Osteocyte (in vitro differentiated cells): Measurements from ENCODE around the gene TBCK. TPM values are rescaled to one million over a fixed set of nuclear protein-coding genes. Genes with fewer than 3 reads are reported as not detected.

Source experiments
- DNase-seq: peaks from one replicate; pipeline ENCODE4 v3.0.0; 2021; ENCODE audit warnings: mixed read lengths; ENCODE audit not compliant: unreplicated experiment; ENCODE audit errors: extremely low spot score
- H3K27ac Mint-ChIP-seq: one replicate; pipeline ENCODE4 v1.8.0; 2021; ENCODE audit warnings: mild to moderate bottlenecking, mixed read lengths; ENCODE audit not compliant: unreplicated experiment
- H3K27me3 Mint-ChIP-seq: one replicate; pipeline ENCODE4 v1.8.0; 2021; ENCODE audit warnings: mixed read lengths; ENCODE audit not compliant: unreplicated experiment
- H3K36me3 Mint-ChIP-seq: one replicate; pipeline ENCODE4 v1.8.0; 2021; ENCODE audit warnings: mixed read lengths; ENCODE audit not compliant: unreplicated experiment
- H3K4me1 Mint-ChIP-seq: one replicate; pipeline ENCODE4 v1.8.0; 2021; ENCODE audit warnings: mixed read lengths; ENCODE audit not compliant: unreplicated experiment
- H3K4me3 Mint-ChIP-seq: one replicate; pipeline ENCODE4 v1.8.0; 2021; ENCODE audit warnings: mild to moderate bottlenecking, moderate library complexity, mixed read lengths; ENCODE audit not compliant: unreplicated experiment
- H3K9me3 Mint-ChIP-seq: one replicate; pipeline ENCODE4 v1.8.0; 2021; ENCODE audit warnings: mixed read lengths; ENCODE audit not compliant: unreplicated experiment
- CTCF ChIP-seq: fragments of 200-600 bp; sonication (generic); IDR thresholded peaks from 2 replicates; pipeline ENCODE4 v1.5.0; 2021; ENCODE audit warnings: antibody characterized with exemption, mild to moderate bottlenecking, moderate library complexity
- total RNA-seq: library from RNA; stranded (reverse); gene quantifications from 2 replicates; pipeline ENCODE4 v1.2.1, GENCODE V29; 2021

Gene TBCK
- total RNA-seq, 1 donor from 2014 or later = 49.9 TPM

- H3K4me1 Mint-ChIP-seq = peaks cover 12% of the 10 kb centered on the region
- no peak for TF ChIP-seq CTCF
- H3K4me3 Mint-ChIP-seq = no peak overlapping the region
- H3K36me3 Mint-ChIP-seq = peaks cover 22% of the 10 kb centered on the region
- no peaks in the 10 kb centered on the region for H3K27me3 Mint-ChIP-seq
- DNase-seq = no peak
- H3K9me3 Mint-ChIP-seq = no peaks in the 10 kb centered on the region
- H3K27ac Mint-ChIP-seq = peak overlapping the region; percentile 16
These were observed 14.0 kb downstream of the TBCK start for GRCh38 chr4:106302062-106302438.

GRCh38 chr4:106301393-106302061, 14.5 kb downstream of the TBCK start:
- H3K4me3 Mint-ChIP-seq = no peak overlapping the region
- no peak for TF ChIP-seq CTCF

GRCh38 chr4:106299977-106300376, 16.0 kb downstream of the TBCK start:
- H3K27me3 Mint-ChIP-seq = no peaks in the 10 kb centered on the region

More at GRCh38 chr4:106301393-106302061, 14.5 kb downstream of the TBCK start:
- no peaks in the 10 kb centered on the region for H3K9me3 Mint-ChIP-seq
- peaks cover 12% of the 10 kb centered on the region for H3K4me1 Mint-ChIP-seq
- H3K27ac Mint-ChIP-seq = peak overlapping the region; percentile 9
- H3K27me3 Mint-ChIP-seq = no peaks in the 10 kb centered on the region
- no peak for DNase-seq
- H3K36me3 Mint-ChIP-seq = peaks cover 20% of the 10 kb centered on the region

GRCh38 chr4:106297245-106298035, 18.6 kb downstream of the TBCK start:
- no peak overlapping the region for H3K4me3 Mint-ChIP-seq
- TF ChIP-seq CTCF = no peak
- no peaks in the 10 kb centered on the region for H3K9me3 Mint-ChIP-seq
- H3K27me3 Mint-ChIP-seq = no peaks in the 10 kb centered on the region
- peaks cover 34% of the 10 kb centered on the region for H3K36me3 Mint-ChIP-seq
- no peak for DNase-seq
- H3K4me1 Mint-ChIP-seq = peaks cover 12% of the 10 kb centered on the region
- no peak overlapping the region for H3K27ac Mint-ChIP-seq

More at GRCh38 chr4:106299977-106300376, 16.0 kb downstream of the TBCK start:
- Mint-ChIP-seq H3K4me1 (peaks cover 12% of the 10 kb centered on the region), H3K27ac (no peak overlapping the region), H3K4me3 (no peak overlapping the region), H3K9me3 (no peaks in the 10 kb centered on the region), H3K36me3 (peaks cover 27% of the 10 kb centered on the region)
- no peak for DNase-seq
- no peak for TF ChIP-seq CTCF

GRCh38 chr4:106294062-106294461, 21.9 kb downstream of the TBCK start:
- Mint-ChIP-seq H3K27ac (no peak overlapping the region), H3K9me3 (no peaks in the 10 kb centered on the region), H3K4me1 (no peaks in the 10 kb centered on the region), H3K27me3 (no peaks in the 10 kb centered on the region), H3K4me3 (no peak overlapping the region), H3K36me3 (peaks cover 26% of the 10 kb centered on the region)
- no peak for TF ChIP-seq CTCF
- no peak for DNase-seq
